A172 (cell line): ENCODE measurements around the gene MPZL1. TPM values are rescaled to one million over a fixed set of nuclear protein-coding genes. Genes with fewer than 3 reads are reported as not detected.
A peak's percentile ranks its signal among the peaks of the same experiment; 100 is the strongest.

ENCODE experiments used
- DNase-seq: peaks from one replicate; pipeline ENCODE4 v3.0.0-alpha.2; 2015; ENCODE audit warnings: low spot score
- total RNA-seq: library from RNA; depleted of rRNA; stranded (reverse); fragments of >200 nt; shearing (Covaris generic); gene quantifications from 2 replicates; pipeline ENCODE4 v1.2.3, GENCODE V29; 2014

MPZL1 gene
- total RNA-seq, 1 experiment from 2014 or later = 126 TPM

DNA sequence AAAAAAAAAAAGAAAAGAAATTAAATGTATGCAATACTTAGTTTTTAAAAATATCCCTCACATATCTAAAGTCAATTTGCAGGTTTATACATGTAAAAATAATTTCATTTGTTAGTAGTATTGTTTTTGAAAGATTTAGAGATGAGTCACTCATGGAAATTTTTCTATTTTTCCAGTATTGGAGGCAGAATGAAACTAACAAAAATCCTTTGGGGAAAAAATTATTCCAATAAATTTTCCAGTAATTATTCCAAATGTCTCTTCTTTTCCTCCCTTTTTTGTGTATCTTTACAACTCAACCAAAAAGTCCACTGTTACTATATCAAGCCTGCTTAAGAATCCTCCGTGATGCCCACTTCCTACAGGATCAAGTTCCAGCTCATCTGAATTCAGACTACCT lies 29.9 kb downstream of the MPZL1 start:
- no peak for DNase-seq

GRCh38 chr1:167752219-167752985 lies 30.6 kb downstream of the MPZL1 start:
- DNase-seq = no peak

DNA sequence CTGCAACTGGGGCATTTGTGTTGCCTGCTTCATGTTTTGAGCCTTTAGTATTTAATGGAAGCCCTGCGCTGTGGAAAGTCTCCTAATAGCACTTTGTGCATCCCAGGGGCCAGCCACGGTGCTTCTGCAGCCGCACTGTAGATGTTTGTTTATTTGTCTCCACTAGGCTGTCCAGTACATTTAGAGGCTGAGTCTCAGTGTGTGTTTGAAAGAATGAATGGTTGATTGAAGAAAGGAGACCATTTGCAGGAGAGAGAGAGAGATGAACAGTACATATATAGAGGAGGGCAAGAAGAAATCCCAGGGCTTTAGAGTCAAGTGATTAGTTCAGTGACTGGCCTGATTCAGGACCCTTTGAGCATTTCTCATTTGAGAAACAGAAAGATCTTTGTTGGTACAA lies 33.9 kb downstream of the MPZL1 start:
- DNase-seq = no peak

DNA sequence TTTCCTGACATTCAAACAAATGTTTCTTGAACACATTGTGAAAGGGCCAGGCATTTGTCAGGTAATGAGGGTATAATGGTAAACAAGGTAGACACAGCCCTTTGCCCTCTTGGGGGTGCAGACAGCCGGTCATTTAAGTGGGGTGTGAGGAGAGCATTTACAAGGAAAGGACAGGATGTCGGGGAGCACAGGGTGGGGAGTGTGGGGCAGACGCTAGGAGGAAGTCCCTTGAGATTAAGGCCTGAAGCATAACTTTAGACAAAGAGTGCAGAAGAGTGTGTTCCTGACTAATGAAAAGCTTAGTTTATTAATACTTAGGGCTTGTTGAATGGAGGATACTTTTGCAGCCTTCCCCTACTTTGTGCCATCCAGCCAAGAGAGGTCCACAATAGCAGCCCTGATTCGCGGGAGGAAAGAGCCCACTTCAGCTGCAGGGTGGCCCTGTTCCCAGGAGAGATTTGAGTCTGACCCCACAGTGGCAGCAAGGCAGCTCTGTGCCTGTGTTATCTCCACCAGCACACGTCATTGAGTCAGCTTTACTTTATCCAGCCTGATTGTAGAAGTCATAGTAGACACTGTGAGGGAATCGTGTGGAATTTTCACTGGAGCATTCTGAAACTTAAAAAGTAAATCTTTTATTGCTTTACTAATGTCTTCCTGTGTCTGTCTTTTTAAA lies 35.1 kb downstream of the MPZL1 start:
- DNase-seq = no peak

GRCh38 chr1:167757433-167758309 lies 35.9 kb downstream of the MPZL1 start:
- DNase-seq = no peak

DNA sequence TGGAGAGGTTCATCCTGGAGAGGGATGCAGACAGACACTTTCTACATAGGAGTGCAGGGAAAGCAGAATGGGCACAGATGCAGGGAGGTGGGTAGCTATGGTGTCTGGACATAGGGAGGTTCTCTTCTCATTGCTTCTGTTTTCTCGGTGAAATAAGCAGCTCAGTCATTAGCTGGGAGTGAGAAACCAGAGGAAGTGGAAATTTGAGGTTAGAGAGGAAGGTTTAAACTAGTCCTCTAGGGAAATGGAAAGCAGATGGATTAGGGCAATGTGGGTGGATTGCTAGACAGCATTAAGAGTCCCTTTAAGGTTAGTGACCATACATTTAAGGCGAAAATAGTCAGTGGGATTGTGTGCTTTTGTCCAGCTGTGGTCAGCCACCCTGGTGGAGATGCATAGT lies 39.6 kb downstream of the MPZL1 start:
- DNase-seq = no peak

DNA sequence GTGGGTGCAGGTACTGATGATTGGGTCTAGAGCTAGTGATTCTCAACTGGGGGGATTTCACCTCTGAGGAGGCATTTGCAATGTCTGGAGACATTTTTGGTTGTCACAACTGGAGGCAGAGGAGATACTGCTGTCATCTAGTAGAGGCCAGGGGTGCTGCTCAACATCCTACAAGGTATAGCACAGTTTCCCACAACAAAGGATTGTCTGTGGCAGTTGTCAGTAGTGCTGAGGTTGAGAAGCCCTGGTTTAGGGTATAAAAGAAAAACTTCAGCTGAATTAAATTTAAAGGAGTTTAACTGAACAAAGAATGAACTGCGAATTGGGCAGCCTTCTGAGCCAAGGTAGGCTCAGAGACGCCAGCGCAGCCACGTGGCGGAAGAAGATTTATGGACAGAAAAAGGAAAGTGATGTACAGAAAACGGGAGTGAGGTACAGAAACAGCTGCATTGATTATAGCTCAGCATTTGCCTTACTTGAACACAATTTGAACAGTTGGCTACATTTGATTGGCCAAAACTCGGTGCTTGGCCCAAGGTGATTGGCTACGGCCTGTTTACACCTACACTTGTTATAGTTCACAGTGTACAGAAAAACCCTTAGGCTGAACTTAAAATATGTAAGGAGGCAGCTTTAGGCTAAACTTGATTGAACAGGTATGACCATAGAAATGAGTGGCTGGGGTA lies 40.4 kb downstream of the MPZL1 start:
- no peak for DNase-seq

DNA sequence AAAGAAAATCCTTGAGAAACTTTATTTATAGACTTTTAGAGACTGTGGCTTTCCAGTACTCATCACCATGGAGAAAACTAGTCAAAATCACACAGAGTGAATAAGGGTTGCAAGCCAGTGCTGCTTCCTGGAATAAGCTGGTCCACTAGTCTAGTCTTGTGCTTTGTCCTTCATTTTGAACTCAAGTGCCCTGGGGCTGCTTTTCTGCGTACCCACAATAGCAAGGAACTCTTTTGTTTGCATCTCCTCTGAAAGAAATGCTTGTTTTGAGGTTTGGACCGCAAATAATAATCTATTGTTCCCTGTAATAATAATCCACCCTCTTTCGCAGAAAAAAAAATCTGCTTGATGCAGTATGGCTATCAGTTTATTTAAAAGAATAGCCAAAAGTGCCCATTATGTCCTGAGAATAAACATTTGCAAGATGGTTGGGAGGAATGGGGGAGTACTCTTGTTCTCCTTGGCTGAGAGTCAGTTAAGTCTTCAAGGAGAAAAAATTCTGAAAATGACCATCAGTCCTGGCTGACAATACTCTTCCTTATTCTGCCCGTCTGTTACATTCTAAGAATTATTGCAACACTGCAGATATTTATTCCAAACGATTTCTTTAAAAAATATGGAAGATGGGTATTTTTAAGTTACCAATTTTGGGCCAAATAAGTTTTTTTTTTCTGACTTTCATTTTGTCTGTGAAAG lies 41.9 kb downstream of the MPZL1 start:
- no peak for DNase-seq

- no peak for DNase-seq
These were observed 42.9 kb downstream of the MPZL1 start for GRCh38 chr1:167764458-167765330.

DNA sequence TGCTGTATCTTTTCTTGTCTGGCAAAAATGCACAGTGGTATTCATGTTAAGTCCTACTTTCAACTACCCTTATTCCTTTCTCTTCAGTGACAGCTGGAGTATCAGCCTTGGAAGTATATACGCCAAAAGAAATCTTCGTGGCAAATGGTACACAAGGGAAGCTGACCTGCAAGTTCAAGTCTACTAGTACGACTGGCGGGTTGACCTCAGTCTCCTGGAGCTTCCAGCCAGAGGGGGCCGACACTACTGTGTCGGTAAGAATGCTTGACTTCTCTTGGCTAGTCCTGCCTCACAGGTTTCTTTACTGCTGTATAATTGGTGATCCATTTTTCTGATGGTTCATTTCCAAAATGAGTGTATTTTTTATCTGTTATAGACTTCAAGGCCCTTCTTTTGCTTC lies 43.7 kb downstream of the MPZL1 start:
- DNase-seq = no peak

DNA sequence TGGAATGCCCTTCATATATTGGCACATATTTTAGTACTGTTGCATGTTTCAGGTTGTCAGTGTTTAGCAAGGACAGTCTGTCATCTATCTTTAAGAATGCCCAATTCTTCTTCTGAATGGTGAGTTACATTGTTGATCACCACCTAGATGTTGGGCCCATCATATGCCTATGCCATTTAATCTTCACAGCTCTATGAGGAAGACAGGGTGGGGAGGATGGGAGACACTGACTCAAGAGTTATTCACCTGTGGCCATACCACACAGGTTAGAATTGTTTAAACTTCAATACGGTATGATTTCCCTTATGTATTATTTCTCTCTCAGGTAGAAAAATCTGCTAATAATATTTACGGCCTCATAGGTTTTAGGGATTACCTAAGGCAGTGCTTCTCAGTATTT lies 44.8 kb downstream of the MPZL1 start:
- DNase-seq = no peak

DNA sequence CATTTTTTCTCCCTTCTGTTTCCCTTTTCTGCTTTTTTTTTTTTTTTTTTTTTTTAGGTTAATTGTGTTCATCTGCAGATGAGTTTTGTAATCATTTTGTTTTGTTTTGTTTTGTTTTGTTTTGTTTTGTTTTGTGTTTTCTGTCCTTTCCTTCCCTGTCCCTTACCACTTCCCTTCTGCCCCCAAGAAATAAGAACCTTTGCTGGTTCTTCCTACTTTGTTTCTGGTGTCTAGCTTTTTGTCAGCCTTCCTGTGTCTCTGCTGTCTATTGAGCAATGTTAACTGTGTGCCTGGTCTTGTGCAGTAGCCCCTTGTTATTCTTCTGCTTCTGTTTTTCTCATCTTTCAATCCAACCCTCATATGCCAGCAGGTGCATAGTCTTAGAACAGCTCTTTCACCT lies 46.0 kb downstream of the MPZL1 start:
- DNase-seq = no peak

DNA sequence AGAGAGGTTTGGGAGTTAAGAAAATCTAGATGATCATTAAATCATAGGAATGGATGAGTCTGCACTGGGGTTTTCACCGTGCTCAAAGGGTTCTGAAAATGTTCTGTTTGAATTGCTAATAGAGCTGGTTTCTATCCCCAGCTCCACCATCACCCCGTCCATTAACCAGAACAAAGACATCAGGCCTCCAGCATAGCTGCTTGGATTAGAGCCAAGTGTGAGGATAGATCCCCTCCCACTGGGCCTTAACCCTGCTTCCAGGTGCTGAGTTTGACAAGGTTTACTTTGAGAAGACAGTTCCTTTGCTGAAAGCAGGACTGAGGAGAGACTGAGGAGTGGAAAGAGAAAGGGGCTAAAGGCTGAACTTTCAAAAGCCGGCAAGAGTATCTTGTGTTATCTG lies 48.3 kb downstream of the MPZL1 start:
- DNase-seq = no peak

DNA sequence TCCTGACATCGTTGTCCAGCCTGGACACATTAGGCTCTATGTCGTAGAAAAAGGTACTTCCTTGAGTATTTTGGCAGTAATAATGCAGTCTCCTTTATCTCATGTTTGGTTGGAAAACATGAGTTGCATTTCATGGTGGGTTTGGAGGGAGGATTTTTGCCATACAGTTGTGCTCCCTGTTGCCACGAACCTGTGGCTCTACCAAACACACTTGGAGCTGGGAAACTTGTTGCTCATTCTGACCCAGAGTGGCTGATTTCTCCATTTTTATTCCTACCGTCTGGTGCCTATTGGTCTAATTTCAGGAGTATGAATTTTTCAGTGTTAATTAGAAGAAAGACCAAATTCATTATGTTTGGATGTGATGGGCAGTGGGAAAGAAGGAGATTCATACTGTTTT lies 50.7 kb downstream of the MPZL1 start:
- no peak for DNase-seq

- DNase-seq = no peak
These were observed 51.7 kb downstream of the MPZL1 start for GRCh38 chr1:167773516-167773915.

- peak; percentile 18 for DNase-seq
These were observed 52.9 kb downstream of the MPZL1 start for GRCh38 chr1:167774710-167775109.

DNA sequence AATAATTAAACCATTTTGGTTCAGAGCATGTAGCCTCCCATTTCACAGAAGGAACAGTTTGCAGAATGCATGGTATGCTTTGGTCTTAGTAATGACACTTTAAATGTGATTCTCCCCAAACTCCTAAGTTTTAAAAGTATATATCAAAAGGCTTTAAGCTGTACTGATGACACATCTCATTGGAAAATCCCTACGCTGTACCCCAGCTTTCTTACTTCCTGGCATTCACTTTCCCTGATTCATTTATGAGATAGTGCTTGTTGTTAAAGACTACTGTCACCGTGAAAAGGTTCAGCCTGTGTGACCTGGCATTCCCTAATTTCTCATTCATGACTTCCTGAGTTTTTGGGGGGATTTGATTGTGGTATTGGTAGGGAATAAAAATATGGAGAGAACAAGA lies 53.4 kb downstream of the MPZL1 start:
- peak; percentile 89 for DNase-seq

DNA sequence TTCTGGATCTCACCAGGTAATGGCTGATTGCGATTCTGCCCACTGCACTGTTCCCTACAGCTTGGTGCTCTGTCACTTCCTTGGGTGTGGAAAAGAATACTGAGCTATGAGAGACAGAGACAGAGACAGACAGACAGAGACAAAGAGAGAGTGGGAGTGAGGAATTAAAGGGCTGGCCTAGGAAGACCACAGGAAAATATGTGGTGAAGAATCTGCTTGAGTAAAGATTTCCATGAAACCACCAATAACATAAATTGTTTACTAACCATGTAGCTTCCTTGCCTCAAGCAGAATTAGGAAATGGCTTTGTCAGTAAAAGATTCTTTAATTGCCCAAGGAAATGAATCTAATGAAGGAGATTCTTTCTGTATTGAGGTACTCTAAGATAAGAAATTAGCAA lies 54.4 kb downstream of the MPZL1 start:
- DNase-seq = no peak

- no peak for DNase-seq
These were observed 55.0 kb downstream of the MPZL1 start for GRCh38 chr1:167776616-167777268.

DNA sequence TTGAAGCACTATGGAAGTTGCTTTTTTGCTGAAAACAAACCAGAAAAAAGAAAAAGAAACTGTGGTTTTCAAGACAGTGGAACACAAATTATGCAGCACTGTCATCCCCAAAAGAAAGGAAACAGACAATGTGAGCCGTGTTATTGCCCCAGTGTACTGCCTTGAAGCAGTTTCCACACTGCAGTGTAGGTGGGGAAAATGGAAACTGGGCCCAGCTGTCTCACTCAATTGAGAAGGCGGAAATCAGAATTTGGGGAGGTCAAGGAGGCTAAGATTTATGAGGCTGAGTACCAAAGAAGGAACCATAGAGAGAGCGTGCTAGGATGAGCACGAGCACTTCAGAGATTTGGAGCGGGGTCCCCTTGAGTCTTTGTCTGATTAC lies 55.5 kb downstream of the MPZL1 start:
- no peak for DNase-seq
